ENCODE measurements around the gene SIM2.

The SIM2 gene

GRCh38 chr21:36784947-36785346, 86.0 kb downstream of the SIM2 start:
- no peak overlapping the region for H3K4me3 ChIP-seq (ENCODE audit: low read depth, low read length)
- TF ChIP-seq, protein P1, sequence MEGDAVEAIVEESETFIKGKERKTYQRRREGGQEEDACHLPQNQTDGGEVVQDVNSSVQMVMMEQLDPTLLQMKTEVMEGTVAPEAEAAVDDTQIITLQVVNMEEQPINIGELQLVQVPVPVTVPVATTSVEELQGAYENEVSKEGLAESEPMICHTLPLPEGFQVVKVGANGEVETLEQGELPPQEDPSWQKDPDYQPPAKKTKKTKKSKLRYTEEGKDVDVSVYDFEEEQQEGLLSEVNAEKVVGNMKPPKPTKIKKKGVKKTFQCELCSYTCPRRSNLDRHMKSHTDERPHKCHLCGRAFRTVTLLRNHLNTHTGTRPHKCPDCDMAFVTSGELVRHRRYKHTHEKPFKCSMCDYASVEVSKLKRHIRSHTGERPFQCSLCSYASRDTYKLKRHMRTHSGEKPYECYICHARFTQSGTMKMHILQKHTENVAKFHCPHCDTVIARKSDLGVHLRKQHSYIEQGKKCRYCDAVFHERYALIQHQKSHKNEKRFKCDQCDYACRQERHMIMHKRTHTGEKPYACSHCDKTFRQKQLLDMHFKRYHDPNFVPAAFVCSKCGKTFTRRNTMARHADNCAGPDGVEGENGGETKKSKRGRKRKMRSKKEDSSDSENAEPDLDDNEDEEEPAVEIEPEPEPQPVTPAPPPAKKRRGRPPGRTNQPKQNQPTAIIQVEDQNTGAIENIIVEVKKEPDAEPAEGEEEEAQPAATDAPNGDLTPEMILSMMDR (IDR thresholded peaks at IDR 0.05; ENCODE audit: low read depth, low read length): no peak

GRCh38 chr21:36785615-36786014, 86.7 kb downstream of the SIM2 start:
- H3K4me3 ChIP-seq (ENCODE audit: low read depth, low read length): no peak overlapping the region
- TF ChIP-seq, protein P1 (IDR thresholded peaks at IDR 0.05; ENCODE audit: low read depth, low read length): no peak

DNA sequence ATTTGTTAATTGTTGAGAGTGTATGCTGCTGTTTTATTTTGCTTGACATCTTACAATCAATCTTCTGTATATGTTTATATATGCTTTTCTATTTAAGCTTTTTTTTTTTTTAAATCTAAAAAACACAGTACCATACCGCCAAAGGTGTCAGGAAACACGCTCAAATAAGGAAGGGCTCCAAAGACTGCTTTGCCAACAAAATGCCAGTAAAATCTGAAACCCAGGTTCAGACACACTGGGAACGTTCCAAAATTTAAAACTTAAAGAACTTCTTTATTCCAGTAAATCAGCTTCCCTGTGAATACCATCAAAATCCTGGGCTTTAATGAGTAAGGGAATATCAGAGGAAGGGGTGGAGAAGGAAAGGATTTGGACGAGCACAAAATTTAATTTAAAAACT, 87.3 kb downstream of the SIM2 start:
- TF ChIP-seq, protein P1 (IDR thresholded peaks at IDR 0.05; ENCODE audit: low read depth, low read length): no peak
- no peak overlapping the region for H3K4me3 ChIP-seq (ENCODE audit: low read depth, low read length)

GRCh38 chr21:36788120-36788638, 89.3 kb downstream of the SIM2 start:
- TF ChIP-seq, protein P1 (IDR thresholded peaks at IDR 0.05; ENCODE audit: low read depth, low read length): no peak
- no peak overlapping the region for H3K4me3 ChIP-seq (ENCODE audit: low read depth, low read length)

DNA sequence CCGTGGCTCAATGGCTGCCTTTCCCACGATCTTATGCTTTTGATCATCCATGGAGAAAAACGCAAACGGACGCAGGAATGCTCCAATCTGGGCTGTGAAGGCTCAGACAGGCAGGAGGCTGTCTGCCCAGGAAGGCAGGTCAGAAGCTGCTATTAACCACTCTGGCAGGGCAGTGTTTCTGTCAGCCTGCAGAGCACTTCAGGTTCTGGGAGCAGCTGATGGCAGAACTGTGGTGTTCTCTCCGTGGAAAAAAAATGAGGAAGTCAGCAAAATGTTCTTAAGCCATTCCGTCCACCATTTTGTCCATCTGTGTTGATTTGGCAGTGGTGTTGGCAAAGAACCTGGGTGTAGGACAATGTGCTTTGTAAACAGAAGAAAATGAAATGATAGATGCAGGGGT, 91.7 kb downstream of the SIM2 start:
- TF ChIP-seq, protein P1 (IDR thresholded peaks at IDR 0.05; ENCODE audit: low read depth, low read length): no peak
- no peak overlapping the region for H3K4me3 ChIP-seq (ENCODE audit: low read depth, low read length)

DNA sequence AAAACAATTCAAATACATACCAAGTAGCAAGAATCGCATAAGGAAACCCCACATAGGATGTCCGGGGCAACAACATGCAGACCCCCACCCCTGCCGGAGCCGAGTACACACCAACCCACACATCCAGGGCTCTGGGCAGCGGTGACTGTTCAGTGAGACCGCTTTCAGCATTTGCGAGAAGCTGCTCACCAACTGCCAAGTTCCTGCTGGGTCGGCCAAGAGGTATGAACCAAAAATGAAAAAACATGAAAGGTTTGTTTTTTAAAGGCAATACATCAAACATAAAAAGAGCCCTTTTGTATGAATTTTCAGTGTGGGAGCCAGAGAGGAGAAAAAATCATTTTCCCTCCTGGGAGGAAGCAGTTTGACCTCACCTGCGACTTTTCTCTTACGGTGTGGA, 92.3 kb downstream of the SIM2 start:
- TF ChIP-seq, protein P1 (IDR thresholded peaks at IDR 0.05; ENCODE audit: low read depth, low read length): no peak
- H3K4me3 ChIP-seq (ENCODE audit: low read depth, low read length): no peak overlapping the region

DNA sequence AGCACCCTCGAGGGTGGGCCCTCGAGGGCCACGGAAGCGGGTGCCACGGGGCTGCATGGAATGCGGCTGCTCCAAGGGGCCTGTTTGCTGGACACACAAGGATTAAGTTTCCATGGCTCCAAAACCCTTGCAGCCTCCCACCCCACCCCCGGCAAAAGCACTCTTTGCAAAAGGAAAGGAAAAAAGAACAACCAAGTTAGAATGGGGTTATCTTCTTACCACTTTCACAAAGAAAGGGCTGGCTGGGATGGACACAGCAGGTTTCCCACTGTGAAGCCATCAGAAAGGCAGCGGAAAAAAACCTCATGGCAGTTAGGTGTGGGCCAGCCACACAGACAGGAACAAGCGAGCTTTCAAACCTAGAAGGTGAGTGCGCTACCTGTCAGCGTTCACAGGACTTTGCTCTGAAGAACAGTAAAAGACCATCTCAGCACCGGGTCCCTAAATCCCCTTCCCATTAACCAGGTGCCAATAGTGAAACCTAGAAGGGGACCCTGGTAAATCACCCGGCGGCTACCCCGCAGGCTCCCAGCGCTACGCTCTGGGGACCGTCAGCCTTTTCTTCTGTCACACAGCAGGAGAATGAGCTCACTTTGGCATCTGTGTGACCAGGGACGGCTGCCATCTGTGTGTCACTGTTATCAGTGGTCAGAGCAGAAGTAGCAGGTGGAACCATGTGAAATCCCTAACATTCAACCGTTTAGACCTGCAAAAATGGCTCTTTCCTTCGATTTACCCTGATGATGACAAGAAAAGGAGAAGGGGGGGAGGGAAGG, 93.0 kb downstream of the SIM2 start:
- no peak overlapping the region for H3K4me3 ChIP-seq (ENCODE audit: low read depth, low read length)
- TF ChIP-seq, protein P1 (IDR thresholded peaks at IDR 0.05; ENCODE audit: low read depth, low read length): no peak
